HCT116 (cell line): Measurements from ENCODE around the gene NTNG1. TPM values are rescaled to one million over a fixed set of nuclear protein-coding genes. Genes with fewer than 3 reads are reported as not detected.

Experiments used
- ATAC-seq: fragments of 200-7000 bp; cut with Tn5 transposase; 2 replicates; pipeline ENCODE4 v1.9.1; 2020; ENCODE audit warnings: mild to moderate bottlenecking, moderate library complexity
- BruUV-seq: library from RNA; stranded (reverse); fragments of 400-500 nt; replicated peaks from 2 replicates; lab custom pipeline; 2021; lab: Mats Ljungman, UMichigan
- CTCF ChIA-PET: fragments of 300-600 bp; sonication (Branson Sonifier 250); formaldehyde crosslinking; loops from one replicate; lab custom pipeline; 2021; ENCODE audit warnings: antibody characterized with exemption; lab: Charles Lee
- POLR2A ChIA-PET: fragments of 300-600, 350-600 bp; sonication (Branson Sonifier 250); formaldehyde crosslinking; loops from one replicate; lab custom pipeline; 2021; ENCODE audit warnings: antibody characterized with exemption; lab: Charles Lee
- RAD21 ChIA-PET, 2 experiments: fragments of 300-600 bp; sonication (Branson Sonifier 250); formaldehyde crosslinking; loops; one replicate each; lab custom pipeline; 2023; ENCODE audit warnings: low total read pairs in 2 of 2; ENCODE audit not compliant: uncharacterized antibody in 2 of 2, unreplicated experiment in 2 of 2, low non-redundant PET in 1 of 2; lab: Charles Lee
- DNase-seq: peaks from one replicate; pipeline ENCODE4 v3.0.0-alpha.2; 2010; ENCODE audit warnings: low read depth, low spot score
- H2AFZ ChIP-seq: fragments of 200-600 bp; shearing (Covaris generic), sonication (generic); 2 replicates; pipeline ENCODE4 v1.6.1; 2017; ENCODE audit warnings: low read depth, mixed run types, mixed read lengths, antibody characterized with exemption, low read length; ENCODE audit not compliant: poor library complexity, severe bottlenecking
- H3K27ac ChIP-seq: 2 replicates; pipeline ENCODE4 v1.5.1; 2012; ENCODE audit warnings: low read depth, low read length
- H3K27me3 ChIP-seq: fragments of 200-600 bp; sonication (generic); 2 replicates; pipeline ENCODE4 v1.6.1; 2016; ENCODE audit warnings: mixed run types, low read length, mixed read lengths; ENCODE audit not compliant: insufficient read depth
- H3K36me3 ChIP-seq, 2 experiments: fragments of 200-500 bp in 1 of 2; fragments of 200-600 bp in 1 of 2; sonication (Bioruptor generic) in 1 of 2; sonication (generic) in 1 of 2; 2 replicates each; pipeline versions ENCODE4 v1.5.1 to v1.6.1; 2014 to 2016; ENCODE audit warnings: low read length in 2 of 2, inconsistent platforms in 1 of 2, mixed read lengths in 1 of 2, mixed run types in 1 of 2; ENCODE audit not compliant: insufficient read depth in 2 of 2, control insufficient read depth in 1 of 2
- H3K4me1 ChIP-seq, 2 experiments: fragments of 200-600 bp in 1 of 2; sonication (generic) in 1 of 2; 2 replicates each; pipeline versions ENCODE4 v1.5.1 to v1.6.1; 2012 to 2017; ENCODE audit warnings: low read length in 2 of 2, inconsistent platforms in 1 of 2, mild to moderate bottlenecking in 1 of 2, mixed read lengths in 1 of 2, mixed run types in 1 of 2, moderate library complexity in 1 of 2; ENCODE audit not compliant: insufficient read depth in 2 of 2, control insufficient read depth in 1 of 2
- H3K4me2 ChIP-seq: fragments of 200-600 bp; sonication (generic); 2 replicates; pipeline ENCODE4 v1.6.1; 2017; ENCODE audit warnings: mixed run types, low read length, mixed read lengths
- H3K4me3 ChIP-seq, 2 experiments: fragments of 200-600 bp in 1 of 2; sonication (generic) in 1 of 2; replicated peaks in 1 of 2; 2 replicates each; pipeline ENCODE4 v1.5.1; 2011 to 2016; ENCODE audit warnings: low read length in 2 of 2, control low read depth in 1 of 2, low read depth in 1 of 2, mild to moderate bottlenecking in 1 of 2, mixed read lengths in 1 of 2, mixed run types in 1 of 2
- H3K79me2 ChIP-seq: fragments of 200-600 bp; sonication (generic); 2 replicates; pipeline ENCODE4 v1.6.1; 2017; ENCODE audit warnings: mild to moderate bottlenecking, mixed run types, low read length, moderate library complexity, mixed read lengths; ENCODE audit not compliant: insufficient read depth
- H3K9ac ChIP-seq: fragments of 200-600 bp; sonication (generic); 2 replicates; pipeline ENCODE4 v1.6.1; 2016; ENCODE audit warnings: low read length, mixed read lengths
- H3K9me2 ChIP-seq: fragments of 200-600 bp; sonication (generic), shearing (Covaris generic); 2 replicates; pipeline ENCODE4 v1.6.1; 2017; ENCODE audit warnings: mixed run types, mild to moderate bottlenecking, moderate library complexity; ENCODE audit not compliant: insufficient read depth
- H3K9me3 ChIP-seq, 2 experiments: fragments of 200-500 bp in 1 of 2; fragments of 200-600 bp in 1 of 2; sonication (Bioruptor generic) in 1 of 2; sonication (generic) in 1 of 2; 2 replicates each; pipeline ENCODE4 v1.6.1; 2014 to 2017; ENCODE audit warnings: low read length in 2 of 2, mixed read lengths in 2 of 2, inconsistent platforms in 1 of 2, low read depth in 1 of 2, mild to moderate bottlenecking in 1 of 2, mixed run types in 1 of 2, moderate library complexity in 1 of 2; ENCODE audit not compliant: control insufficient read depth in 1 of 2, insufficient read depth in 1 of 2
- H4K20me1 ChIP-seq: fragments of 200-600 bp; sonication (generic), shearing (Covaris generic); 2 replicates; pipeline ENCODE4 v1.6.1; 2017; ENCODE audit warnings: mixed run types, mild to moderate bottlenecking, moderate library complexity; ENCODE audit not compliant: insufficient read depth
- ATF3 ChIP-seq: IDR thresholded peaks from 2 replicates; pipeline ENCODE4 v1.6.1; 2012
- CEBPB ChIP-seq: IDR thresholded peaks from 2 replicates; pipeline ENCODE4 v1.6.1; 2012; ENCODE audit warnings: low read depth
- CTCF ChIP-seq, 3 experiments: fragments of 200-600 bp in 1 of 3; sonication (generic) in 1 of 3; IDR thresholded peaks in 2 of 3; conservative IDR thresholded peaks in 1 of 3; 2 replicates each; pipeline ENCODE4 v1.5.1; 2012 to 2017; ENCODE audit warnings: low read depth in 2 of 3, low read length in 2 of 3, antibody characterized with exemption in 1 of 3, borderline replicate concordance in 1 of 3, control low read depth in 1 of 3, mild to moderate bottlenecking in 1 of 3, mixed read lengths in 1 of 3, mixed run types in 1 of 3, moderate library complexity in 1 of 3; ENCODE audit not compliant: insufficient read depth in 1 of 3
- EGR1 ChIP-seq: IDR thresholded peaks from 2 replicates; pipeline ENCODE4 v1.6.1; 2012; ENCODE audit warnings: low read depth
- ELF1 ChIP-seq: IDR thresholded peaks from 2 replicates; pipeline ENCODE4 v1.6.1; 2012; ENCODE audit warnings: low read depth, borderline replicate concordance
- EZH2 ChIP-seq: fragments of 200-600 bp; sonication (generic); IDR thresholded peaks from 2 replicates; pipeline ENCODE4 v1.6.1; 2017; ENCODE audit warnings: antibody characterized with exemption, mixed run types
- FOSL1 ChIP-seq: IDR thresholded peaks from 2 replicates; pipeline ENCODE4 v1.6.1; 2012; ENCODE audit warnings: low read depth
- JUND ChIP-seq: IDR thresholded peaks from 2 replicates; pipeline ENCODE4 v1.6.1; 2012
- POLR2A ChIP-seq: IDR thresholded peaks from 2 replicates; pipeline ENCODE4 v1.7.0; 2011; ENCODE audit warnings: borderline replicate concordance; ENCODE audit not compliant: insufficient read depth, insufficient read length; ENCODE audit errors: extremely low read depth
- RAD21 ChIP-seq: IDR thresholded peaks from 2 replicates; pipeline ENCODE4 v1.6.1; 2012; ENCODE audit warnings: low read depth, mild to moderate bottlenecking
- SP1 ChIP-seq: IDR thresholded peaks from 2 replicates; pipeline ENCODE4 v1.6.1; 2012; ENCODE audit warnings: low read depth
- SRF ChIP-seq: IDR thresholded peaks from 2 replicates; pipeline ENCODE4 v1.6.1; 2012; ENCODE audit warnings: low read depth
- TCF7L2 ChIP-seq: IDR thresholded peaks from 2 replicates; pipeline ENCODE4 v1.7.0; 2011; ENCODE audit warnings: borderline replicate concordance, inconsistent platforms; ENCODE audit not compliant: insufficient read depth, insufficient read length; ENCODE audit errors: extremely low read depth
- YY1 ChIP-seq: IDR thresholded peaks from 2 replicates; pipeline ENCODE4 v1.6.1; 2011; ENCODE audit warnings: low read length, low read depth, moderate library complexity, mild to moderate bottlenecking; ENCODE audit not compliant: insufficient replicate concordance; ENCODE audit errors: extremely low read depth
- ZBTB33 ChIP-seq: IDR thresholded peaks from 2 replicates; pipeline ENCODE4 v1.6.1; 2011; ENCODE audit warnings: mild to moderate bottlenecking, low read length, moderate library complexity; ENCODE audit not compliant: insufficient replicate concordance; ENCODE audit errors: extremely low read depth
- ZNF274 ChIP-seq: fragments of 200-500 bp; sonication (Bioruptor generic); IDR thresholded peaks from 2 replicates; pipeline ENCODE4 v1.6.1; 2014; ENCODE audit warnings: mild to moderate bottlenecking, low read depth, low read length, inconsistent platforms
- intact Hi-C: fragments of 100-400 bp; cut with micrococcal nuclease; formaldehyde crosslinking; loops from 2 replicates; pipeline ENCODE4 v1.10.0; 2022
- total RNA-seq: library from RNA; stranded (reverse); gene quantifications from one replicate; pipeline ENCODE4 v1.2.1, GENCODE V29; 2021; ENCODE audit not compliant: unreplicated experiment

Gene NTNG1
- total RNA-seq, 1 experiment from 2014 or later: not detected

GRCh38 chr1:107105914-107106313 is 34.9 kb upstream of the NTNG1 start:
- no peaks in the 10 kb centered on the region for H3K79me2 ChIP-seq
- no peak for ATAC-seq
- no peak overlapping the region for H3K4me2 ChIP-seq
- no peak overlapping the region for H2AFZ ChIP-seq
- ChIA-PET CTCF (no interaction called here), POLR2A (no interaction called here), RAD21 (no interaction called here)
- no peaks in the 10 kb centered on the region for H3K27me3 ChIP-seq
- no peak overlapping the region for H3K4me3 ChIP-seq
- H3K27ac ChIP-seq: no peak overlapping the region
- DNase-seq: no peak
- no peak overlapping the region for H3K9ac ChIP-seq
- BruUV-seq: no TSS peak
- intact Hi-C loops: no loop called here
- no peaks in the 10 kb centered on the region for H4K20me1 ChIP-seq
- no peaks in the 10 kb centered on the region for H3K4me1 ChIP-seq
- H3K9me2 ChIP-seq: no peaks in the 10 kb centered on the region
- H3K36me3 ChIP-seq: no peaks in the 10 kb centered on the region
- 0 out of 4 replicates have a peak, but pooled peaks cover 0 to 3% of the 10 kb centered on the region in 2 experiments for H3K9me3 ChIP-seq
- TF ChIP-seq FOSL1 (no peak), JUND (no peak), ATF3 (no peak), ZNF274 (no peak), POLR2A (no peak), YY1 (no peak), EZH2 (no peak), RAD21 (no peak), ELF1 (no peak), ZBTB33 (no peak), CEBPB (no peak), TCF7L2 (no peak), SRF (no peak), CTCF (IDR thresholded peaks at IDR 0.05 in 2 of 3, conservative IDR thresholded peaks at IDR 0.05 in 1 of 3; ENCODE audit: borderline replicate concordance in 1 of 3, insufficient read depth in 1 of 3, low read depth in 2 of 3, low read length in 2 of 3) (no peak), SP1 (no peak), EGR1 (no peak)
